Measurements from ENCODE around the gene GSG1L.

DNA sequence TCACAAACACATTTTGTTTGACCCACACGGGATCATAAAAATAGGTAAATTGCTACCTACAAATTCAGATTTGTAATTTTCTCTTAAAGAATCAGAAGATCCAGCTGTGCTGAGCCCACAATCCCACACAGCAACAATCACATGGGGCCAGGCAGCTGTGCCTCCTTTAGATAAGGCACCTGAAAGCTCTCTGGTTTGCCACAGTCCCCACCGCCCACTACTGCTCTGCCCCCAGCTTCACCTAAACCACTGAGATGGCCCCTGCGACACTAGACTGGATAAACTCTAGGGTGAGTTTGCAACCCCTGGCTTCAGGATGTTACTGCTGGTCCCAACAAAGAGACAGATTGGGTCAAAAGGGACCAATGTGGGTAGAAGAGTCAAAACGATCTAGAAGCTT is 96.8 kb downstream of the GSG1L start:
- TF ChIP-seq GABPA (tag; conservative IDR thresholded peaks at IDR 0.05; ENCODE audit: low read depth) = no peak
- TF ChIP-seq, protein P1, sequence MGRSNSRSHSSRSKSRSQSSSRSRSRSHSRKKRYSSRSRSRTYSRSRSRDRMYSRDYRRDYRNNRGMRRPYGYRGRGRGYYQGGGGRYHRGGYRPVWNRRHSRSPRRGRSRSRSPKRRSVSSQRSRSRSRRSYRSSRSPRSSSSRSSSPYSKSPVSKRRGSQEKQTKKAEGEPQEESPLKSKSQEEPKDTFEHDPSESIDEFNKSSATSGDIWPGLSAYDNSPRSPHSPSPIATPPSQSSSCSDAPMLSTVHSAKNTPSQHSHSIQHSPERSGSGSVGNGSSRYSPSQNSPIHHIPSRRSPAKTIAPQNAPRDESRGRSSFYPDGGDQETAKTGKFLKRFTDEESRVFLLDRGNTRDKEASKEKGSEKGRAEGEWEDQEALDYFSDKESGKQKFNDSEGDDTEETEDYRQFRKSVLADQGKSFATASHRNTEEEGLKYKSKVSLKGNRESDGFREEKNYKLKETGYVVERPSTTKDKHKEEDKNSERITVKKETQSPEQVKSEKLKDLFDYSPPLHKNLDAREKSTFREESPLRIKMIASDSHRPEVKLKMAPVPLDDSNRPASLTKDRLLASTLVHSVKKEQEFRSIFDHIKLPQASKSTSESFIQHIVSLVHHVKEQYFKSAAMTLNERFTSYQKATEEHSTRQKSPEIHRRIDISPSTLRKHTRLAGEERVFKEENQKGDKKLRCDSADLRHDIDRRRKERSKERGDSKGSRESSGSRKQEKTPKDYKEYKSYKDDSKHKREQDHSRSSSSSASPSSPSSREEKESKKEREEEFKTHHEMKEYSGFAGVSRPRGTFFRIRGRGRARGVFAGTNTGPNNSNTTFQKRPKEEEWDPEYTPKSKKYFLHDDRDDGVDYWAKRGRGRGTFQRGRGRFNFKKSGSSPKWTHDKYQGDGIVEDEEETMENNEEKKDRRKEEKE (IDR thresholded peaks at IDR 0.05; ENCODE audit: borderline replicate concordance in 1 of 2, control insufficient read depth in 1 of 2, low read depth in 2 of 2, low read length in 1 of 2) = no peak
- TF ChIP-seq, protein P2, sequence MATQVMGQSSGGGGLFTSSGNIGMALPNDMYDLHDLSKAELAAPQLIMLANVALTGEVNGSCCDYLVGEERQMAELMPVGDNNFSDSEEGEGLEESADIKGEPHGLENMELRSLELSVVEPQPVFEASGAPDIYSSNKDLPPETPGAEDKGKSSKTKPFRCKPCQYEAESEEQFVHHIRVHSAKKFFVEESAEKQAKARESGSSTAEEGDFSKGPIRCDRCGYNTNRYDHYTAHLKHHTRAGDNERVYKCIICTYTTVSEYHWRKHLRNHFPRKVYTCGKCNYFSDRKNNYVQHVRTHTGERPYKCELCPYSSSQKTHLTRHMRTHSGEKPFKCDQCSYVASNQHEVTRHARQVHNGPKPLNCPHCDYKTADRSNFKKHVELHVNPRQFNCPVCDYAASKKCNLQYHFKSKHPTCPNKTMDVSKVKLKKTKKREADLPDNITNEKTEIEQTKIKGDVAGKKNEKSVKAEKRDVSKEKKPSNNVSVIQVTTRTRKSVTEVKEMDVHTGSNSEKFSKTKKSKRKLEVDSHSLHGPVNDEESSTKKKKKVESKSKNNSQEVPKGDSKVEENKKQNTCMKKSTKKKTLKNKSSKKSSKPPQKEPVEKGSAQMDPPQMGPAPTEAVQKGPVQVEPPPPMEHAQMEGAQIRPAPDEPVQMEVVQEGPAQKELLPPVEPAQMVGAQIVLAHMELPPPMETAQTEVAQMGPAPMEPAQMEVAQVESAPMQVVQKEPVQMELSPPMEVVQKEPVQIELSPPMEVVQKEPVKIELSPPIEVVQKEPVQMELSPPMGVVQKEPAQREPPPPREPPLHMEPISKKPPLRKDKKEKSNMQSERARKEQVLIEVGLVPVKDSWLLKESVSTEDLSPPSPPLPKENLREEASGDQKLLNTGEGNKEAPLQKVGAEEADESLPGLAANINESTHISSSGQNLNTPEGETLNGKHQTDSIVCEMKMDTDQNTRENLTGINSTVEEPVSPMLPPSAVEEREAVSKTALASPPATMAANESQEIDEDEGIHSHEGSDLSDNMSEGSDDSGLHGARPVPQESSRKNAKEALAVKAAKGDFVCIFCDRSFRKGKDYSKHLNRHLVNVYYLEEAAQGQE (IDR thresholded peaks at IDR 0.05; ENCODE audit: borderline replicate concordance) = no peak
- TF ChIP-seq, protein P2 (CRISPR knock-in tag; IDR thresholded peaks at IDR 0.05; ENCODE audit: low read depth) = no peak
- no peak for TF ChIP-seq KAT7 (CRISPR knock-in tag; IDR thresholded peaks at IDR 0.05; ENCODE audit: borderline replicate concordance)
- no peak for TF ChIP-seq GTF2F1 (IDR thresholded peaks at IDR 0.05; ENCODE audit: low read depth, low read length)

All from K562 (cell line).